ENCODE results near the gene AP3M1. TPM values are rescaled to one million over a fixed set of nuclear protein-coding genes. Genes with fewer than 3 reads are reported as not detected.

AP3M1 gene
- total RNA-seq, 1 experiment from 2014 or later: 37.4 TPM

DNA sequence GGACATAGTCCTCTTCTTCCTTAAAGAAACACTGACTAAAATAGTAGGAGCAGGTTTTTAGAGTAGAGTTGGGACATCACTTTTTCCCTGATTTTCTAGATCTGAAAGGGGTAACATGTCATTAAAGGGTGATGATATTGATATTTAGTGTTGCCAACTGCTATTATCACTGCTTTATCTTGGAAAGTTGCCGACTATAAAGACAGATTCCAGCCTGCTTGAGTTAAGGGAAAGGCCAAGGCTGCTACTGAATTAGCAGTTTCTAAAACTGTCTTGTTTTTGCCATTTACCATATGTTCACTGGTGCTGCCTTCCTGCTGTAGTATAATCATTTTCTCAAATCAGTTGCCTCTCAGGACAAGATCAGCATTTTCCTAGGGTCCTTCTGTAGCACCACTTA, 29.7 kb downstream of the AP3M1 start:
- no peaks in the 10 kb centered on the region for H3K27me3 Mint-ChIP-seq (ENCODE audit: low read depth)
- Histone ChIP-seq H4K8ac (replicated peaks; ENCODE audit: insufficient read length, low read depth, low read length) (no peak overlapping the region), H3K79me2 (ENCODE audit: insufficient read depth, low read length) (no peaks in the 10 kb centered on the region), H4K91ac (ENCODE audit: insufficient read length, low read depth, low read length) (no peak overlapping the region), H2AK5ac (ENCODE audit: insufficient read length, low read length) (no peak overlapping the region), H2BK20ac (ENCODE audit: low read depth, low read length, poor library complexity, severe bottlenecking) (no peak overlapping the region), H3K27me3 (ENCODE audit: insufficient read depth, low read length) (no peaks in the 10 kb centered on the region), H3K56ac (ENCODE audit: insufficient read length, low read depth, low read length) (no peak overlapping the region), H3K4ac (ENCODE audit: low read depth, low read length) (no peak overlapping the region), H3K9ac (ENCODE audit: extremely low read depth, insufficient read length, low read length) (no peak overlapping the region), H3K9me3 (ENCODE audit: control insufficient read depth, low read depth, low read length) (no peaks in the 10 kb centered on the region), H2BK120ac (ENCODE audit: low read depth, low read length, poor library complexity, severe bottlenecking) (no peak overlapping the region), H4K5ac (ENCODE audit: insufficient read length, low read depth, low read length) (no peak overlapping the region), H3K79me1 (ENCODE audit: insufficient read depth, low read depth, low read length, poor library complexity, severe bottlenecking) (no peaks in the 10 kb centered on the region), H2BK5ac (ENCODE audit: insufficient read length, low read length) (no peak overlapping the region), H4K20me1 (ENCODE audit: control insufficient read depth, insufficient read depth, insufficient read length) (no peaks in the 10 kb centered on the region), H3T11ph (ENCODE audit: low read length) (no peak overlapping the region), H2BK12ac (ENCODE audit: insufficient read length, low read depth, low read length) (no peak overlapping the region), H3K23ac (ENCODE audit: insufficient read length, low read depth, low read length) (no peak overlapping the region), H3K4me2 (ENCODE audit: insufficient read depth, insufficient read length, low read length) (no peak overlapping the region), H3K4me1 (ENCODE audit: insufficient read depth, low read length) (no peaks in the 10 kb centered on the region), H3K27ac (ENCODE audit: insufficient read length, low read depth, low read length) (no peak overlapping the region), H2BK15ac (ENCODE audit: low read depth, low read length) (no peak overlapping the region), H3K23me2 (ENCODE audit: insufficient read length, low read depth, low read length, poor library complexity, severe bottlenecking) (no peaks in the 10 kb centered on the region), H2AFZ (ENCODE audit: low read length) (no peak overlapping the region), H3K14ac (ENCODE audit: insufficient read depth, low read length) (no peak overlapping the region), H3K18ac (ENCODE audit: insufficient read length, low read depth, low read length) (no peak overlapping the region)
- H3K36me3 Mint-ChIP-seq (ENCODE audit: insufficient read depth in 1 of 3, low read depth in 3 of 3): peaks cover 32 to 90% (median 67%) of the 10 kb centered on the region in 3 experiments; a peak in 6 of 7 replicates
- H3K27ac Mint-ChIP-seq: peak overlapping the region in 2 of 3 experiments; percentile 11 to 16; a peak in 1 of 7 replicates
- H3K9me3 Mint-ChIP-seq: no peaks in the 10 kb centered on the region
- no peak overlapping the region for H3K4me3 Mint-ChIP-seq
- H3K4me1 Mint-ChIP-seq: no peaks in the 10 kb centered on the region
- TF ChIP-seq, protein P1, sequence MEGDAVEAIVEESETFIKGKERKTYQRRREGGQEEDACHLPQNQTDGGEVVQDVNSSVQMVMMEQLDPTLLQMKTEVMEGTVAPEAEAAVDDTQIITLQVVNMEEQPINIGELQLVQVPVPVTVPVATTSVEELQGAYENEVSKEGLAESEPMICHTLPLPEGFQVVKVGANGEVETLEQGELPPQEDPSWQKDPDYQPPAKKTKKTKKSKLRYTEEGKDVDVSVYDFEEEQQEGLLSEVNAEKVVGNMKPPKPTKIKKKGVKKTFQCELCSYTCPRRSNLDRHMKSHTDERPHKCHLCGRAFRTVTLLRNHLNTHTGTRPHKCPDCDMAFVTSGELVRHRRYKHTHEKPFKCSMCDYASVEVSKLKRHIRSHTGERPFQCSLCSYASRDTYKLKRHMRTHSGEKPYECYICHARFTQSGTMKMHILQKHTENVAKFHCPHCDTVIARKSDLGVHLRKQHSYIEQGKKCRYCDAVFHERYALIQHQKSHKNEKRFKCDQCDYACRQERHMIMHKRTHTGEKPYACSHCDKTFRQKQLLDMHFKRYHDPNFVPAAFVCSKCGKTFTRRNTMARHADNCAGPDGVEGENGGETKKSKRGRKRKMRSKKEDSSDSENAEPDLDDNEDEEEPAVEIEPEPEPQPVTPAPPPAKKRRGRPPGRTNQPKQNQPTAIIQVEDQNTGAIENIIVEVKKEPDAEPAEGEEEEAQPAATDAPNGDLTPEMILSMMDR (conservative IDR thresholded peaks at IDR 0.05): no peak
- no CpG with 5 or more reads among the region's 1 CpG for WGBS (ENCODE audit: extremely low coverage, insufficient read length, low lambda C conversion rate)
- no peak for DNase-seq

All from H9 (cell line).